Brain pericyte (primary cell): Measurements from ENCODE around the gene PITPNM3.

ENCODE experiments used
- DNase-seq: peaks from one replicate; pipeline ENCODE4 v3.0.0-alpha.2; 2012; ENCODE audit warnings: low read depth, low spot score

Gene PITPNM3

DNA sequence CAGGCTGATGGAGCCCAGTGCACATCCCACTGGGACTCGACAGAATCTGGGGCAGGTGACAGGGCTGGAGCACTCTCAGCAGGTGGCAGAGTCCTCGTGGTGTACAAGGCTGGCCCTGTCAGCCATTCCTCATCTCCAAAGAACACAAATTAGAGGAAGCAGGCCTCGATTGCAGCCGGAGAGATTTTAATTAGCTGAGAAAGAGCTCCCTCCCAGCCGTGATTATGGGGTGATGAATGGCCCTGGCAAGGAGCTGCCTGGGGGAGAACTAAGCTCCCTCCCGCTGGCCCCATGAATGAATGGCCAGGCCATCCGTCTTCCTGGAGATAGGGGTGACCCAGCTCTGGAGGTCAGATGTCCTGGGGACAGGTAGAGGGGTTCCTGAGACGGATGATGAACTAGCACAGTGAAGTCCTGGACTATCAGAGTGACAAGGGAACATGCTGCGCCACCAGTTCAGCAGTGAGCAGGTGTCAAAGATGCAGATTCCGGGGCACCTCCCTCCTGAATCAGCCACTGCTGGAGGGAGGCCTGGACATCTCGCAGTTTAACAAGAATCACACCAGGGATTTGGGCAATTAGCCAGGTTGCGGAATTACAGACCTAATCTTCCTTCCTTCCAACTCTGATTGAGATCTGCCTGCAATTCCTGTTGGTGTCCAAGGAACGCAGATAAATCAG lies 76.6 kb downstream of the PITPNM3 start:
- DNase-seq, result no peak

DNA sequence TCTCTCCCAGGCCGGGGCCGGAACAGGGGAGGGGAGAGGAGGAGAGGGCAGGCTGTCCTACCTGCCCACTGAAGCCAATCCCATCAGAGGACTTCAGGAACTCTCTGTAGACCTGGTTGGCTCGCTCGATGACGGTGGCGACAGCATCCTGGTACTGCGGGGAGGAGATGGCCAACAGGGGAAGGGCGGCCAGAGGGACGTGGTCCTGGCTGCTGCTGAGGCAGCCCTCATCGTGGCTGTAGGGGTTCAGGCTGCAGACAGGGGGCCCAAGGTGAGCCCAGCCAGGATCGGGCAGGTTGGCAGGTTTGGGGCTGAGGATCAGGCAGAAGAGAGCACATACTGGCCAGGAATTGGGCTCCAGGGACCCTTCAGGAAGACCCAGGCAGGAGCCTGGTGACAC lies 77.9 kb downstream of the PITPNM3 start:
- no peak for DNase-seq

DNA sequence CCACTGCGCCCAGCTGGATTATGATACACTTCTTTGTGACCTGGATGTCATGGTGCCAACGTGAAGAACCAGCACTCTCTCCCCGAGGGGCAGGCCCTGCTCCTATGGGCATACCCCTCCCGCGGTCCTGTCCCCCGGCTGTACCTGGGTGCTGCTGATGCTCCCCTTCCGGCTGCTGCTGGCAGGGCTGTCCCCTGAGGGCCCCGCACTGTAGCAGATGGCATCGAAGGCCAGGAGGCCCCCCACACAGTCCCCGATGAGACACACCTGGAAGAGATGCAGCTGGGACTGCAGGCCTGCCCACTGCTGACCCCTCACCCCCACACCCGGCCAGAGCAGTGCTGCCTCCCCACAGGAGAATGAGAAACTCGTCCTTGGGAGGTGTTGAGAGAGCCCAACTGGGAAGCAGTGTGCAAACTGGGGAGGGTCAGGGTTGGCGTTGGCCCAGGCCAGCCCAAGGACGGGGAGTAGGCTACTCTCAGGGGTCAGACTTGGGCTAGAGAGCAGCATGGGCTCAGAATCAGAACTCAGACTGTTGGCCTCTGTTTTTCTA lies 78.4 kb downstream of the PITPNM3 start:
- DNase-seq, result no peak

DNA sequence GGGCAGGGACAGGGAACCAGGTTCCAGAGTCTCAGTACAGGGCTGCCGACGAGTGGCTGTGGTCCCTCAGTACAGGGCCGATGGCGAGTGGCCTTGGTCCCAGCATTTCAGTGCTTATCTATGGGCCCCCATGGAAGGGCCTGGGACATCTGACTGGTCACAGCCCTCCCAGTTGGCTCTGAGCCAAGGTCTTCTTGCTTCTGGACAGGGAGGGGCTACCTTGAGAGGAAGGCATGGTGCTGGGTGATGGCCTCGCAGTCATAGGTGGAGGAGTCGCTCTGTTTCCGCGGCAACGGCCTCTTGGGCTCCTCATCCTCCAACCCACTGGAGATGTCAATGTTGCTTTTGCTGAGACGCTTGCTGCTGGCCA lies 79.6 kb downstream of the PITPNM3 start:
- no peak for DNase-seq

DNA sequence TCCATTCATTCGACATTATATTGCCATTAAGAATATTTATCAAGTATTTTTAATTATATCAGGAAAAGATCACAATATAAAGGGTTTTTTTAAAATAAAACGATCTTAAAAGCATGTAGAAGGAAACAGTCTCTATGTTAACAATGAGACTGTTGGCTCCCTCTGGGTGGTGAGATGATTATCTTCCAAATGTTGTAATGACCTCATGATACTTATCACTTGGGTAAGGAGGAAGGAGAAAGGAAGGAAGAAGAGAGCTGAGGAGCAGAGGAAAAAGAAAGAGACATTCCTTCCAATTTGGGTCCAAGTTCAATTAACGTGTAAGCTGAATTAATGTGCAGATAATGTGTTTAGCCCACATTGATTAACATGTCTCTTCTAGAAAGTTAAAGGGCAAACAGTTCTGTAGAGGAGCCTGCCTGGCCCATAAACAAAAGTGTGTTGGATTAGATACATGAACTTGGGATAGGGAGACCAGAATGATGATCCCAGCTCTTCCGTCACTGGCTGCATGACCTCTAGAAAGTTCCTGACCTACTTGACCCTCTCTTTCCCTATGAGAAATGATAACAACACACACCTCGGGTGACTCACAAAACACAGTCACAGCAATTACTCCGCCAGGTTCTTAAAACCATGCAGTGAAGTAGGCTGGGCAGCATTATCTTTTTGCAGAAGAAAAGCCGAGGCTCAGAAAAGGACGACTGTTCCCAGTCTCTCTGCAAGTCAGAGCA lies 80.1 kb downstream of the PITPNM3 start:
- no peak for DNase-seq

DNA sequence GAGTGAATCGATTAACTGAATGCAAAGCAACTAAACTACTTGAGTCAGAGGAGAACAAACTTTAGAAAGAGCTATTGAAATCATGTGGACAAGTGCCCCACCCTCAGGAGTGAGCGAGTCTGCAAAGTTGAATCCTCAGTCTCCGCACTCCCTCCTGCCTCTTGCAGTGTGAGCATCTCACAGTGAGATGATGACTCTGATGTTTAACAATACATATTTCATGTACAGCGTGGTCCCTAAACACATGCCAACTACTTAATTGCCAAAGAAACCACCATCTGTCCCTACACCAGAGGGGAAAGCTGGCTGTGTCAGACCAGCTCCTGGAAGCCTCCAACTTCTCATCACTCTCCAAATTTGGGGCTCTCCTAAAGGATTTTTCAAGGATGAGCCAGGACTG lies 80.9 kb downstream of the PITPNM3 start:
- no peak for DNase-seq

DNA sequence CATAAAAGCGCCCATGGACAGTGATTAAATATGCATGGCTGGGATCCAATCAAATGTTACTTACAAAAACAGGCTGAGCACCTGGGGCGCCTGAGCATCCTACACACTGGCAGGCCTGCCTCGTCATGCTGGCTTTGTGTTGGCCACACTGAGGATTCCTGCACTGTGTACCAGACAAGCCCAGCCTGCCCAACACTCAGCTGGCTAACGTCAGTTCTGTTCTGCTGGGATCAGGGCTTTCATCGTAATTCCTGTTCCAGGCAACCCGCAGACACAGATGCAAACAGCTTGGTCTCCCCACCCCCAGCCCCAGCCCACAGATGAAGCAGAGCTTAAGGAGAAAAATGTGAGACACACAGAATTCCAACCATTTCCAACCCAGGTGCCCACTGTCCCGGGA lies 81.4 kb downstream of the PITPNM3 start:
- DNase-seq, result no peak

DNA sequence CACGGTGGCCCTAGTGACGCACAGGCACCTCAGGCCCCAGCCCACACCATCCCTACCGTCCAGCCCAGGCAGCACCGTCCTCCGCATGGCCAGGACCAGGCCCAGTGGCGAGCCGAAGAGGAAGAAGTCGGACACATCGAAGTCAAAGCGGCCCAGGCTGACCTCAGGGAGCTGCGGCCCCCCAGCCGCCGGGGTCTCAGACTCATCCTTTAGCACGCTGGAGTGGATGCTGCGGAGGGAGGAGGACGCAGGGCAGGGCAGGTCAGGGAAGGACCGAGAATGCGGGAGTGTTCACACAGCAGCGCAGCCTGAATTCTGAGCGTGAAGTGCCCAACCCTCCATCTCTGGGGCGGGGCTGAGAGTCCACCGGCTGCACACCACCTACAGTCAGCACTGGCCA lies 82.0 kb downstream of the PITPNM3 start:
- DNase-seq, result no peak

DNA sequence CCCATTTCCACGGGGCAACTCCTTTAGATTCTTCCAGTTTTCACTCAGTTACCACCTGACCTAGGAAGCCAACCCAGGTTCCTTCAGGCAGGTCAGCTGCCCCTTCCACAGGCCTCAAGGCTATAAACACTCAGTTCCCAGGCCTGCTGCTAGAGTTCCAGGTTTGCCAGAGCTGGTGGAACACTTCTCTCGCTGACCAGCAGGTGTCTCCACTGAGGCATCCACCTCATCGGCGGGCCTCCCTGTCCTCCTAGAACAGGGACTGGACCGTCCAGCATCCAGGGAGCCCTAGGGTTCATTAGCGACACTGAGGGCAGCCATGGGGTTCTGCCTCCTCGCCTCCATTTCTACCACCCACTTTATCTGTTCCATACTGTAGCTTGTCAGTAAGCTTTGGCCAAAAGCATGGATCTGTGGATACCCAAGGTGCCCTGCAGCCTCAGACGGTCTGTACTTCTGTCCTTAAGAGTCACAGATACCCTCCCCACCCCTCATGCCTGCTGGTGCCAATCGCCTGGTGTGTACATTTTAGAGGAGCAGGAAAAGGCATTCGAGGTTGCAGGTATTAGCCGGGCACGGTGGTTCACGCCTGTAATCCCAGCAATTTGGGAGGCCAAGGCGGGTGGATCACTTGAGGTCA lies 83.1 kb downstream of the PITPNM3 start:
- DNase-seq, result peak; percentile 33

DNA sequence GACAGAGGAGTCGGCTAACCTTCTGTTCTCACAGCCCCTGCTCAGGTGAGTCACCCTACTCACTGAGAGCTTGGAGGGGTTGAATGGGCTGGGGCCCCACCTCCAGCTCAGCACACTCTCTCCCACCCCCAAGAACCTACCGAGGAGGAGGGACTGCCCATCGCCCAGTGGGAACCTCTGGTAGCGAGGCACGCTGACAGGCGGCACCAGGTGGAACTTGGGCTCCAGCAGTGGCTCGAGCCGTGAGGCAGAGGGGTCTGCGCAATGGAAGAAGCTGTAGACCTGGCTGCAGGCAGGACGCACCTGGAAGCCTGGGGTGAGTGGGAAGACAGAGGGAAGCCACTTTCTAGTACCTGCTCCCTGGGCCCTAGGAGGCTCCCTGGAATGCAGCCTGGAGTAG lies 83.8 kb downstream of the PITPNM3 start:
- DNase-seq, result no peak

DNA sequence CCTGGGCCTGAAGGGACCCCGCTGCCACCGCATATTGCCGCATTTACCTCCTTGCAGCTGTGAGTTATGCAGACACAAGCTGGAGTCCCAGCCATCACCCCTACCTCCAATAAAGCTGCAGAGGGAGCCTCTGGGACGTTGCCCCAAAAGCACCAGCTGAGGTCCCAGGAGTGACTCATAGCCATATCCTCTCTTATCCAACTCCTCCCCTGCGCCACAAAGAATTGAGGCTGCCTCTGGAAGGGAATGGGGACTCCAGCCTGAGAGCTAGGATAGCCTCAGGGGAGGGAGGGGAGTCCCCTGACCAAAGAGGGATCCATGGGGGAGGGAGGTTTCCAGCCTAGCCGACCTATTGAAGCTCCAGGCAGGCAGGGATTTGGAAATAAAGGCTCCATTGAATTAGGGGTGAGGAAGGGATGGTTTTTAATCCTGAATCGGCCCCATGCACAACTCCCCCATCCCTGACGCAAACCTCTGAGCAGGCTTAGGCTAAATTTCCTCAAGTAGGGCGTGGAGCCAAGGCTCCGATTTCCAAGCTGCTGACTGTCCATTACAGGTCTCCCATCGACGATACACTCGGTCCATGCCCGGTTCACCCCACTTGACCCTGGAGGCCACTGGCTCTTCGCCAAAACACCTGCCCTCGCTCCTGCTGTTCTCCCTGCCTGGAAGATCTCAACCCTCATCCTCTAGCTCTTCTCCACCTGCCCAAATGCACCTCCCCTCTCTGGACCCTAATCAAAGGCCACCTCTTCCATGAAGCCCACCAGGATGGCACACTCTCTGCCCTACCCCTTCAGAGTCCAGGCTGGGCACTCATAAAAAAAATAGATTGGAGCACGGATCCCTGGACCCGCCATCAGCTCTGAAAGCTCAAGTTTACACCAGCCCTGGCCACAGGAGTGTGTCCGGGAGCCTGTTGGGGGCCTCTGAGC lies 84.6 kb downstream of the PITPNM3 start:
- no peak for DNase-seq

DNA sequence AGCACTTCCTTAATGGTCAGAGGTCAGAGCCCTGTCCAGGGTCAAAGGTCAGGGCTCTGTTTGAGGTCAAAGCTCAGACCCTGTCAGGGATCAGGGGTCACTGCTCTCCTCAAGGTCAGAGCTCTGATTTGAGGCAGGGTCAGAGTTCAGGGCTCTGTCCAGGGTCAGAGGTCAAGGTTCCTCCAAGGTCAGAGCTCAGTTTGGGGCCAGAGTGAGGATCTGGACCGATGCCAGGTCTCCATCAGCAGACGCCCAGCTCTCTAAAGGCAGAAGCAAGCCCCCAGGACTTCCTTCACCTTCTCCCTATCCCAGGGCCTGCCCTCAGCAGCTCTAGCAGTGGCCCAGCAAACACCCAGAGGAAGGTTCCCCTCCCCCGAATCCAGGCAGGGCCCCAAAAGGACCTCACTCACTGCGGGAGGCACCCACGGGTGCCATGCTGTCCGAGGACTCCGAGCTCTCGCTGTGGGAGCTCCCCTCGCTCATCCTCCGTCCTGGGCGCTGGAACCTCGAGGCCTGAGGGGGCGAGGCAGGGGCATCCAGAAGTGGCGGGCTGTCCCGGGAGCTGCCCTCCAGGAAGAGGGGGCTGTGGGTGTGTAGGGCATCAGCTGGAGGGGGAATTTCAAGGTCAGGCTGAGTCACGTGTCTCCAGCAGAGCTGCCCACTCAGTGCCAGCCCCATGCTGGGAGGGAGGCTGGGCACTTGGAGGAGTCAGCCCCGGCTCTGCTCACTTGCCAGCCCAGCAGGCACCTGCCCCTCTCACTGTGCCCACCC lies 85.4 kb downstream of the PITPNM3 start:
- no peak for DNase-seq

DNA sequence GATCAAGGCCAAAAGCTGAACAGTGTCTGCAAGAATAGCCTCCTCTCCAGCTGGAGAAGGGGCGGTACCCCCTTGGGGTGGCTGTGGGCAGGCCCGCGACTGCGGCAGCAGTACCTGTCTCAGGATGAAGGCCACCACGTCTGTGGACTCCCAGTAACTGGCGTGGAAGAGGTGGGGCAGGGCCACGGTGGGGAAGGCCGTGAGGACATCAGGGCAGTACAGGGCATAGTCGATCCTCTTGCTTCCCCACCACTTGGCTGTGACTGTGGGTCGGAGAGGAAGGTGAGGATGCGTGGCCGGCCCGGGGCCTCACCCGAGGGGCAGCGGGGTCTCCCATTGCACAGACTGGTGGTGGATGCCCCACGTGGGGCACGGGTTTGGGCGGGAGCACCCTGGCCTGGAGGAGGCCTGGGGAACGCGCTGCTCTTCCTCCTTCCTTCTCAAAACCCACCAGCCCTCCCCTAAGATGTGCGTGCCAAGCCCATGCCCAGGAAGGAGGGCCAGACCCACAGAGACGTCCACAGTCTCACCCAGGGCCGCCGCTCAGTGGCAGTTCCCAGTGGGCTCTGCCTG lies 86.1 kb downstream of the PITPNM3 start:
- DNase-seq, result no peak

DNA sequence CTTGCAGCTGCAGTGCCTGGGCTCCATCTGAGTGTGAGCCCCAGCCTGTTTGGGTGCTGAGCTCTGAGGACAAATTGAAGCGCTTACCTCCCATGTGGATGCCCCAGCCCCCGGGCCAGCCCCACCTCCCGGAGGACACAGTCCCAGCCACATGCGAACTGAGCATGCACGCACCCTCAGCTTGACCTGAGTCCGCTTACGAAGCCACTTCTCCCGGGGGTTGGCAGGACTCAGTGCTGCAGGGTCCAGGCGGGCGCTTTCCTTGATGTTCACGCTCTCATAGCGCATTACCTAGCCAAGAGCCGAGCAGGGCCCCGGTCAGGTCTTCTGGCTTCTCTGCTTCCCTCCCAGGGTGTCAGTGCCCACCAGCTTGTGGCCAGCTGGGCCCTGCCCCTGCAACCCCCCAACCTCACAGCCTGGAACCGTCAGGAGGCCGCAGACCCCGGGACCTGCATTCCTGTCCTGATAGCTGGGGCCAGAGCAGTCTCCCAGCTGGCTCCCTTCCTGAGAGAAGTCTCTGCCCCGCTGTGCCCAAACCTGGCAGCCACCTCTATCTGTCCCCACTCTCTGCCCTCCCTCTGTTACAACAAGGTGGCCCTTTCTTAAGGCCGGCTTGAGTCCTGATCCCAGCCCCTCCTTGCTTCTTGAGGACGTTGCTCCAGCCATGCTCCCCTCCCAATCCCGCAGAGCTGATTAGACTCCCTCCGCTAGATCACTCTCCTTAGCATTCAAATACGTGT lies 88.1 kb downstream of the PITPNM3 start:
- no peak for DNase-seq

DNA sequence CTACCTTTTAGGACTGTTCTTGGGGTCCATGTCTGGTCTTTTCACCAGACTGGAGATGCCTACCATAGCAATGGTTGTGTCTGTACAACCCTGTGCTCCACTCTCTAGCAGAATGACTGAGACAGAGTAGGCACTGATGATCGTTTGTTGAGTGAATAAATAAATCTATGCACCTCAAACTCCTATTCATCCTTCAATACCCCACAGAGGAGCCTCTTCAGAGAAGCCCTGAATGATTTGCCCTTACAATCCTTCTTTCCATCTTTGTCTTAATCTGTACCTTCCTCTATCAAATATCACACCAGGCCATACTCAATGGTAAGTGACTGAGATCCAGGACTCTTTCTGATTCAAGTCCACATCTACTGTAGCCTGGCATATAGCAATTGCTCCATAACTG lies 88.8 kb downstream of the PITPNM3 start:
- DNase-seq, result no peak

DNA sequence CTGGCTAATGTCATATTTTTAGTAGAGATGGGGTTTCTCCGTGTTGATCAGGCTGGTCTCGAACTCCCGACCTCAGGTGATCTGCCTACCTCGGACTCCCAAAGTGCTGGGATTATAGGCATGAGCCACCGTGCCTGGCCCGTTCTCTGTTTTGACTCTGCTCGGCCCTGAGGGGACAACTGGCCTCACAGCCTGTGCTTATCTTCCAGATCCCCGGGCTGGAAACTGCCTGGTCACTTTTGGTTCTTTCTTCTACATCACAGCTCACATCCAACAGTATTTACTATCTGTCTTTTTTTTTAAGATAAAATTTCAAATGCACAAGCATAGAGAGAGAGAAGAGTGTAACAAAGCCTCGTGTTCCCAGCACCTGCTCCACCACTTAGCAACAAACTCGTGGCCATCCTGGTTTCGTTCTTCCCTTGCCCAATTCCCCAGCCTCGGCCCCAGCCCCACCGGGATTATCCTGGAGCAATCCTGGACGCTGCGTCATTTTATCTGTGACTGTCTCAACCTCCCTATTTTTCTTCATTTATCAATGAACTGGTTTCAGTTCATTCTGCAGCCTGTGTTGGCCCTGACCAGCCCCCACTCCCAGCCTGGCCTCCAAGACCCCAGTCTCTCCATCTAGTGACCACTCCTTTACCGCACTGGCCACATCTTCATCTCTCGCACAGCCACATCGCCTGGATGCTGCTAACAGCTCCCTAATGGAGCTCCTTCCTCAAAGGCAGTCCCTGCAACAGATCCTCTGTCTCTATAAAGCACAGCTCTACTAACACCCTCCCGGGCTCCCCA lies 91.0 kb downstream of the PITPNM3 start:
- no peak for DNase-seq

DNA sequence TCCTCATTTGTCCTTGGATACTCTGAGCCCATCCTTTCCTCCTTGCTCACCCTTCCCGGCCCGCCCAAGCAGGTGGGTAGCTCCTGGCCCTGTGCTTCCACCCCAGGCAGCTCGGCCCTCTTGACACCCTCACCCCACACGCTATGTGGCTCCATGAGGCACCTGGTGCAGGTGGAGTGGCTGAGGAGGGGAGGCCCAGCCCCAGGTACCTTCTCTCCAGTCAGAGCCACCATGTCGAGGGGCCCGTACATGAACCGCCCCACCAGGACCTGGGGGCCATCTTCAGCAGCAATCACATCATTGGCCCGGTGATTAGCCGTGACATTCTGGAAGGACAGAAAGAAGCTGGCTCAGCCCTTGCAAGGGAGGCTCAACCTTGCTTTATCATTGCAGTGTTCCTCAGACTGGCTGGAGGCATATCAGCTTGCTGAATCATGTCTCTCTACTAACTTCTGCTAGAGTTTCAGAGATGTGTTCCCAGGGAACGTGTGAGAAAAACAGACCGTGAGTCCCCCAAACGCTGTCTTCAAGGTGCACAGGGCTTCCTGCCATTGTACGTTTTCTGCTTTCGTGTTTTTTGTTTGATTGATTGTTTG lies 91.8 kb downstream of the PITPNM3 start:
- no peak for DNase-seq

DNA sequence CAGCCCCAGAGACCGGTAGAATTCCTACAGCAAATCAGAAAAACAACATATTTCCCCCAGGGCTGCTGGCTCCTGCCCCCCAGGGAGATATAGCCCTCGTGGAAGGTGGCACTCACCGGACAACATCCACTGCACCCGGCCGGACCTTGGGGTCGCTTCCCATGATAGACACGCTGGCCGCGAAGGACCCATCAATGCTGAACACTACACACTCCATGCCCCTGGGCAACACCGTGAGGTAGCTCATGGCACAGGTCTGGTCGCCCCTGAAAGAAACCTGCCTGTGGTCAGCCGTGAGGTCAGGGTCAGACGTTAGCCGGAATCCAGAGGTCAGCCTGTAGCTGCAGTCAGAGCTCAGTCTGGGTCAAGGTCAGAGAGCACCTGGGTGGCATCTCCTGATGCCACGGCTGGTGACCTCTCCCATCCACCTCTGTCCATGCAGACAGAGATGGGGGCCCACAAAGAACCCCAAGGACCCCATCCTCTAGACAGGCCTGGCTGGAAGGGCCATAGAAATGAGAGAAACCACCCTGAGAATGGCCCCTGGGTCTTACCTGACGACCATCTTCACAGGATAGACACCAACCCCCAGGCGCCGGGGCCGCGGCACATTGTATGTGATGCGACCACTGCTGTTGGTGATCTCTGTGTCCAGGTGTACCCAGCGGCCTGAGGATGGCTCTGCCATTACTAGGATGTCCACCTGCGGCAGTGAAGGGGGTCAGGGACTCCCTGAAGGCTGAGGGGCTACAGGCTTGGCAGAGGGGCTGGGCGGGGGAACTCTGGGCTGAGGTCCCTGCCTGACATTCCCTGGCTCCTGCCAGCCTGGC lies 92.5 kb downstream of the PITPNM3 start:
- DNase-seq, result no peak
